ENCODE results near the gene TBCCD1. TPM values are rescaled to one million over a fixed set of nuclear protein-coding genes. Genes with fewer than 3 reads are reported as not detected.
"Not testable (repeated sequence)": the region's sequence is repeated elsewhere in the genome, so short reads cannot be mapped to it uniquely, and the experiment has no call there.

Gene TBCCD1
- total RNA-seq, 1 donor from 2014 or later = 6.6 TPM

GRCh38 chr3:186544281-186544680, 22.9 kb downstream of the TBCCD1 start, which contains the start of gene CRYGS:
TSS of gene CRYGS (minus strand) at chr3:186544380. CDS start at chr3:186544326, 54 bp downstream.
- ATAC-seq = peak; percentile 18

GRCh38 chr3:186540835-186541226, 26.3 kb downstream of the TBCCD1 start:
- ATAC-seq = no peak

GRCh38 chr3:186540221-186540834, 26.8 kb downstream of the TBCCD1 start:
- ATAC-seq = peak; percentile 86

- no peak for ATAC-seq
These were observed 28.4 kb downstream of the TBCCD1 start for GRCh38 chr3:186538779-186539178.

GRCh38 chr3:186536883-186537844, 30.0 kb downstream of the TBCCD1 start:
- no peak for ATAC-seq

- peak; percentile 76 for ATAC-seq
These were observed 32.9 kb downstream of the TBCCD1 start for GRCh38 chr3:186534113-186534669.

- peak; percentile 51 for ATAC-seq
These were observed 34.5 kb downstream of the TBCCD1 start for GRCh38 chr3:186532598-186533072.

- ATAC-seq = not testable (repeated sequence)
These were observed 35.4 kb downstream of the TBCCD1 start for GRCh38 chr3:186531694-186532093.

- ATAC-seq = no peak
These were observed 36.7 kb downstream of the TBCCD1 start for GRCh38 chr3:186530415-186530814.

GRCh38 chr3:186529201-186529999, 37.7 kb downstream of the TBCCD1 start:
- ATAC-seq = no peak

- peak; percentile 24 for ATAC-seq
These were observed 40.9 kb downstream of the TBCCD1 start for GRCh38 chr3:186526256-186526606.

GRCh38 chr3:186525369-186526255, 41.5 kb downstream of the TBCCD1 start:
- no peak for ATAC-seq

GRCh38 chr3:186524616-186525015, 42.5 kb downstream of the TBCCD1 start:
- ATAC-seq = no peak

- no peak for ATAC-seq
These were observed 43.7 kb downstream of the TBCCD1 start for GRCh38 chr3:186523434-186523833.

GRCh38 chr3:186523022-186523421, 44.1 kb downstream of the TBCCD1 start:
- no peak for ATAC-seq

- ATAC-seq = no peak
These were observed 45.9 kb downstream of the TBCCD1 start for GRCh38 chr3:186520957-186521842.

- ATAC-seq = no peak
These were observed 46.7 kb downstream of the TBCCD1 start for GRCh38 chr3:186520431-186520830.

GRCh38 chr3:186519021-186519658, 48.0 kb downstream of the TBCCD1 start:
- ATAC-seq = peak; percentile 62

- ATAC-seq = no peak
These were observed 49.9 kb downstream of the TBCCD1 start for GRCh38 chr3:186517218-186517617.

GRCh38 chr3:186516646-186517045, 50.5 kb downstream of the TBCCD1 start:
- no peak for ATAC-seq
